Epithelial cell of esophagus (primary cell): ENCODE data around the gene CCNY.
A peak's percentile ranks its signal among the peaks of the same experiment; 100 is the strongest.

Experiments
- DNase-seq: peaks from one replicate; pipeline ENCODE4 v3.0.0; 2010; ENCODE audit warnings: low read depth
- H3K4me3 ChIP-seq: 2 replicates; pipeline ENCODE4 v1.5.1; 2011; ENCODE audit warnings: mild to moderate bottlenecking, low read length, control low read depth
- TF ChIP-seq, protein P1 (sequence below): IDR thresholded peaks from 2 replicates; pipeline ENCODE4 v1.5.1; 2011; ENCODE audit warnings: low read depth, mild to moderate bottlenecking, low read length, control low read depth, inconsistent platforms; ENCODE audit not compliant: insufficient read depth; ENCODE audit errors: missing control alignments

Gene CCNY

DNA sequence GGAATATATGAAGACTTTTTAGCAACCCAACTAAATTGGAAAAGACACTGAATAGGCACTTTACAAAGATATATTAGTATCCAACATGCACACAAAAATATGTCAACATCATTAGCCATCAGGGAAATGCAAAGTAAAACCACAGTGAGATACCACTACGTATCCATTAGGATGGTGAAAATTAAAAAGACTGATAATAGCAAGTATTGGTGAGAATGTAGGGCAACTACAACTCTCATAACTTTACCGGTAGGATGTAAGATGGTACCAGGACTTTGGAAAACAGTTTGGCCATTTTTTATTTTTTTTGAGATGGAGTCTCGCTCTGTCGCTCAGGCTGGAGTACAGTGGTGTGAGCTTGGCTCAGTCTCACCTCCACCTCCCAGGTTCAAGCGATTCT lies 13.7 kb upstream of the CCNY start:
- DNase-seq = no peak
- H3K4me3 ChIP-seq = no peak overlapping the region
- TF ChIP-seq, protein P1, sequence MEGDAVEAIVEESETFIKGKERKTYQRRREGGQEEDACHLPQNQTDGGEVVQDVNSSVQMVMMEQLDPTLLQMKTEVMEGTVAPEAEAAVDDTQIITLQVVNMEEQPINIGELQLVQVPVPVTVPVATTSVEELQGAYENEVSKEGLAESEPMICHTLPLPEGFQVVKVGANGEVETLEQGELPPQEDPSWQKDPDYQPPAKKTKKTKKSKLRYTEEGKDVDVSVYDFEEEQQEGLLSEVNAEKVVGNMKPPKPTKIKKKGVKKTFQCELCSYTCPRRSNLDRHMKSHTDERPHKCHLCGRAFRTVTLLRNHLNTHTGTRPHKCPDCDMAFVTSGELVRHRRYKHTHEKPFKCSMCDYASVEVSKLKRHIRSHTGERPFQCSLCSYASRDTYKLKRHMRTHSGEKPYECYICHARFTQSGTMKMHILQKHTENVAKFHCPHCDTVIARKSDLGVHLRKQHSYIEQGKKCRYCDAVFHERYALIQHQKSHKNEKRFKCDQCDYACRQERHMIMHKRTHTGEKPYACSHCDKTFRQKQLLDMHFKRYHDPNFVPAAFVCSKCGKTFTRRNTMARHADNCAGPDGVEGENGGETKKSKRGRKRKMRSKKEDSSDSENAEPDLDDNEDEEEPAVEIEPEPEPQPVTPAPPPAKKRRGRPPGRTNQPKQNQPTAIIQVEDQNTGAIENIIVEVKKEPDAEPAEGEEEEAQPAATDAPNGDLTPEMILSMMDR = no peak

DNA sequence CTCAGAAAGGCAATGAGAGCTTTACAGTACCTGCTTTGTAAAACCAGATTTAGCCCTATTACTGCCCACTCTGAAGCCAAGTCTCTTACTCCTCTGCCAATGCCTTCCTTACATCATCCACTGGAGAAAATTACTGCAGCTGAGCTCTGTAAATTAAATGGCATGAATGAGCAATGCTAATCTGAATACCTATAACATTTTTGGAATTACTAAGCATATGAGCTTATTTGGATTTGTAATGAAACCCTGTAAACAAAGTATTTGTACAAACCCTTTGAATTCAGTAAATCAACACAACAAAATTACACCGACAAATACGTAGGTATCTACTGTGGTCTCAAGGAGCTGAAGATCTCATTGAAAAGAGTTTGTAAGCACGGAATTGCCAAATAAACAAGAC lies 12.1 kb upstream of the CCNY start:
- H3K4me3 ChIP-seq = no peak overlapping the region
- TF ChIP-seq, protein P1 = no peak
- no peak for DNase-seq

DNA sequence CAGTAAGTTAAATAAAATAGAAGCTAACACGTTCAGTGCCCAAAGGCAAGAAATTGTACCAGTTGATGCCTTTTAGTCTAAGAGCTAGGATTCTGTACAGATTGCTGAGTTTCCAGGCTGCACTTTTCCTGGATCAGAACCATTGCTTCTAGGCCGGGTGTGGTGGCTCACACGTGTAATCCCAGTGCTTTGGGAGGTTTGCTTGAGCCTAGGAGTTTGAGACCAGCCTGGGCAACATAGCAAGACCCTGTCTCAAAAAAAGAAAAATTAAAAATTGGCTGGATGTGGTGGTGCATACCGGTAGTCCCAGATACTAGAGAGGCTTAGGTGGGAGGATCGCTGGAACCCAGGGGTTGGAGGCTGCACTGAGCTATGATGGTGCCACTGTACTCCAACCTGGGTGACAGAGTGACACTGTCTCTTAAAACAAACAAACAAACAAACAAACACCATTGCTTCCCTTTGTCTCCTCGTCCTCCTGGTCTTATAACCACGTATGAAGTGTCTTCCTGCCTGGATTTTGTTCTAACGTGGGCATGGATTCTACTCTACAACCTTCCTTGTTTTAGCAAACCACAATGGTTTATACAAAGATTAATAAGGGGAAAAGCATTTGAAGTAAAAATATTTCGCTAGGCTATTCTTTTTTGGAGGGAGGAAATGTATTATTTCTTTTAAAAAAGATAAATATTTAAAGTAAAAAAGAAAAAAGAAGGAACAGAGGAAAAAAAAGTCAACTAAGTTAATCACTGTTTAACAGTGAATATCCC lies 9.7 kb upstream of the CCNY start:
- H3K4me3 ChIP-seq = no peak overlapping the region
- TF ChIP-seq, protein P1 = no peak
- no peak for DNase-seq

DNA sequence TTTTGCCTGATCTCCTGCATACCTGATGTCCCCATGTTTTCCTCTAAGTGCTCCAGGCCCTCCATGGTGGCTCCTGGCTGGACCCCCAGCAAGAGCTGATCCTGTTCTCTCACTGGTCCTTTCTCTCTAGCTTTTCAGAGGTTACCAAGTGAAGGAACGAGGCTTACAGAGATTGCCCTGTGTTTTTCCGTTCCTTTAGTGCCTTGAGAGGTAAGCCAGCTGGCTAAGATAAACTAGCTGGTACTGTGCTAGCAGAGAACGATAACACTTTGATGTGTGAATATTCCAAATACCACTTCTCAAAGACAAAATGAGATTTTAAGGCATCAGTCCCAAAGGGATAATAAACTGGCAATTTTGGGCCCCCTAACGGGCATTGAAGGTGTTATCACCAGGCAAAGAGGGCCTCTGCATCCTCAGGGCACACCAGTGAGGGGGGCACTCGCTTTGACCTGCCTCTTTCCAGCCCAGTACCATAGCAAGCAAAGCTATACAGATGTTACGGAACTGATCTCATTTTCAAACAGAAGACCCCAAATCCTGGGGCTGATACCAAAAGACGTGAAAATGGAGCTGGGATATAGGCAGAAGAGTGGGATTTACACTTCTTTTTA lies 8.4 kb upstream of the CCNY start:
- H3K4me3 ChIP-seq = no peak overlapping the region
- DNase-seq = no peak
- TF ChIP-seq, protein P1 = no peak

DNA sequence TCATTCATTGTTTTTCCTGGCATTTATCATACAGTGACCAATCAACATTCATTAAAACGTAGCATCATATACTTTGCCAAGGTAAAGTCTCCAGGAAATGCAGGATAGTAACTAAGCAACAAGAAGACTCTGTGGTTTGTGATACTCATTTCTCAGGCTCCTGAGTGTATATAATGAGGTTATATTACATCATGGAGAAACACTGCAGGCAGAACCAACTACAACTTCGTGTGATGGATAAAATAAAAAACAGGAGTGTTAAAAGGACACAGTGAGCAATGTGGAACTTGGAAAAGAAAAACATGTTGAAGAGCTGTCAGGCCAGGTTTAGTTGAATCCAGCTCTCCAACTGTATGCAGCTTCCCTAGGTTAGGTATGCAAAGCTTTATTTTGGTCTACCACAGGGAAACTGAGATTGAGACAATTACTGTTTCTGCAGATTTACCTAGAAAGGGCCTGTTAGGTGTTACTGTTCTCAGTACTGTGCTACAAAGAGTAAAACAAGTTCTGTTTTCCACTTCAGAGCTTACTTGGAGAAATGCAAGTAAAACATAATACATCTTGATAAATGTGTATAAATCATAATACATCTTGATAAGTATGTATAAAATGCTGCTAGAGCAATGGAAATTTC lies 7.8 kb upstream of the CCNY start:
- TF ChIP-seq, protein P1 = no peak
- peak; percentile 56 for DNase-seq
- H3K4me3 ChIP-seq = no peak overlapping the region

DNA sequence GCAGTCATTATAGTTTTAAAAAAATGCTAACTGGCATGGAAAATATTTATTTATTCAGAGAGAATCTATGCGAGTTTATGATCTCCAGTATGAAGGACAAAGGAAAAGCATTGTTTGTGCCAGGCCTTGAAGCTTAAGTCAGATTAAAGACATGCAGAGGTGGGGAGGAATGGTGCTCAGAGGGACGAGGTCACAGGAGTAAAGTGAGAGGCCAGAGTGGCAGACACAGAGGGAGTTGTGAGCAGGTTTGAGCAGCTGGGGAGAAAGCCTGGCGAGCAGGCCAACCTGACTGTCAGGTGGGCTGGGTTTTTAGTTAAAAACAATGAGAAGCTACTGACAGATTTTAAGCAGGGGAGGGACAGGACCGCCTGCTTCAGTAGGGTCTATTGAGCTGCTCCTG lies 6.8 kb upstream of the CCNY start:
- TF ChIP-seq, protein P1 = no peak
- DNase-seq = no peak
- H3K4me3 ChIP-seq = no peak overlapping the region
